ENCODE results near the gene MEX3A. TPM values are rescaled to one million over a fixed set of nuclear protein-coding genes. Genes with fewer than 3 reads are reported as not detected.

Gene MEX3A
- total and polyA plus RNA-seq, 10 of the 15 experiments (the other 5 are each of a cell fraction or from before 2014, with no cell fraction given) = 0.11 to 5.1 (median 1.7) TPM

GRCh38 chr1:156086256-156086662 lies 4.0 kb upstream of the MEX3A start (continued):
- TF ChIP-seq ZBTB4 (CRISPR knock-in tag; IDR thresholded peaks at IDR 0.05) (no peak), PAX5 (IDR thresholded peaks at IDR 0.05; ENCODE audit: borderline replicate concordance, low read depth, low read length) (no peak), NKRF (conservative IDR thresholded peaks at IDR 0.05) (no peak), MAX (IDR thresholded peaks at IDR 0.05; ENCODE audit: low read depth, low read length) (no peak), ZBTB40 (IDR thresholded peaks at IDR 0.05; ENCODE audit: borderline replicate concordance) (no peak), TCF7 (IDR thresholded peaks at IDR 0.05; ENCODE audit: borderline replicate concordance) (no peak), CTCF (IDR thresholded peaks at IDR 0.05 in 2 of 3, conservative IDR thresholded peaks at IDR 0.05 in 1 of 3; ENCODE audit: control insufficient read depth in 2 of 3, extremely low read depth in 1 of 3, insufficient read depth in 1 of 3, low read depth in 3 of 3, low read length in 3 of 3) (no peak), RBBP5 (conservative IDR thresholded peaks at IDR 0.05) (no peak), STAT1 (conservative IDR thresholded peaks at IDR 0.05) (no peak), MEF2B (IDR thresholded peaks at IDR 0.05; ENCODE audit: partially characterized antibody, poor library complexity, severe bottlenecking) (no peak), HCFC1 (IDR thresholded peaks at IDR 0.05; ENCODE audit: low read length) (no peak)

Data from GM12878 (cell line).